ENCODE results near the gene HERC4. TPM values are rescaled to one million over a fixed set of nuclear protein-coding genes. Genes with fewer than 3 reads are reported as not detected.
"Not testable (repeated sequence)": the region's sequence is repeated elsewhere in the genome, so short reads cannot be mapped to it uniquely, and the experiment has no call there.

The HERC4 gene
- total RNA-seq, 1 donor from 2014 or later = 76.1 TPM

DNA sequence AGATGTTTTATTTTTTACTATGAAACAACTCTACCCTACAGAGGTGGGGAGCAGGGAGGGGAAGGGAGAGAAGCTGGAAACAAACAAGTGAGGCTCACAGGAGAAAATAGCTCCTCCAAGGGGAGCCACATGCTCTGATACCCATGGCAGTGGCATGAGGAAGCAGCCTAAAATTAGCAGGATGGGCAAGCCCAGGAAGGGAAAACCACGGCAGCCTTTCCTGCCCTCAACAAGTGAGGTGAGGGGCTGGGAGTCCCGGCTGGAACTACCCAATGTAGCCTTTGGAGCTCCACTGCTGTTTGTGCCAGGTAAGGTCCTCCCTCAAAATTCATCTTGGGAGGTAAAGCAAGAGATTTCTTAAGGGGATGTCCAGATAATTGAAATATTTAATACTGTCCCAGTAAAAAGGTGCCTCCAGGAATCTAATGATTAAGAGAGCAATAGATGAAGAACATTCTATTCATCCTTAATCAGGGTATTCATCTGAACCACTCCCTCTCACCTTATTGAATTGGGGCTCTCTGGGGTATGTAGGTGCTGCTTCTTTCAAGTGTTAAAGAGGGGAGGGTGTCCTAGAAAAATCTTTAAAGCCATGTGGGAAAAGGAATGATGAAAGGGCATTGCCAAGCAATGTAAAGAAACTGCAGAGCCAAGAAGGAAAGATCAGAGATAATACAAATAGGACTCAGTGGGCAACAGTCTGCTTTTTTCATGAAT, 12.8 kb upstream of the HERC4 start:
- DNase-seq = peak; percentile 45

DNA sequence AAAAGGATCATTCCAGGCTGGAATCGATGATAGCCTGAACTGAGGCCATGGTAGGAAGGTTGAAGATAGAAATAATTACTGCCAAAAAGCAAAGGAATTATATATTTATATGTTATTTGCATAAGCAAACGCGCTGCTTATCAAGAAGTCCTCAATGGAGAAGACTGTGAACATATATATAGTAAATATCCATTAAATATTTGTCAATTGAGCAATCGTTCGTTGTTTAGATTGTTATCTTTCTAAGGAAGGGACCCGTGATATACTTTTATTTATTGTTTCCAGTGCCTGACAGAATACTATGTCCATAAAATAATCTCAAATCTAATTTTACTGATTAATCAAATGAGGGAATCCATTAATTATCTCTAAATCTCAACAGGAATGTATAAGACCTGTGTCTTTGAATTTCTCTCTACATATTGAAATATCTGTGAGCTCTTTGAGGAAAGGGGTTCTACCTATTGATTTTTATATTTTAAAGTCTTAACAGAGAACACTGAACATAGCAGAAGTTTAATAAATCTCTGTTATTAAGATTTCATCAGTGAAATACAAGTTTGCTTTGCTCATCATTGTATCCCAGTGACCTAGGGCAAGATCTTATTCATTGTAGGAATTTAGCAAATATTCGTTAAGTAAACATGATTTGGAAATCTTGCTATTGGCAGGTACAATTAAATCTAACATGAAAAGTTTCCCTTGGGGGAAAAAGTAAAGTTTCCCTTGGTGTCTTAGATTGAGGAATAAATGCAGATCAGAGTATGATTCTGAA, 12.0 kb upstream of the HERC4 start:
- DNase-seq = no peak

DNA sequence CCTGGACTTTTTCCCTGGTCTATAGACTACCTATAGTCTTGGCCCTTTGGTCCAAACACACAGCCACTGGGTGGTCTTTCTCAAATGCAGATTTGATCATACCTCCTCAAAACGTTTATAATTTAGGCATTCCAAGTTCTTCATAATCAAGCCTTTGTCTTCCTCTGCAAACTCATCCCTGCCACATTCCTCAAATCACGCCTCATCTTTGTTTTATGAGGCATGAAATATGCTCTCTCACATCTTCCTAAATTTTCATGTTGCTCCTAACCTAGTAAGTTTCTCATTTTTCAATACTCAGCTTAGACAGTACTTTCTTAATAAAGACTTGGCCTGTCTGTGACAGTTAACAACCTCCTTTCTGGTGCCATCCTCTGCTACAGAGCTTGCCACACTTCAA, 10.9 kb upstream of the HERC4 start:
- DNase-seq = no peak

DNA sequence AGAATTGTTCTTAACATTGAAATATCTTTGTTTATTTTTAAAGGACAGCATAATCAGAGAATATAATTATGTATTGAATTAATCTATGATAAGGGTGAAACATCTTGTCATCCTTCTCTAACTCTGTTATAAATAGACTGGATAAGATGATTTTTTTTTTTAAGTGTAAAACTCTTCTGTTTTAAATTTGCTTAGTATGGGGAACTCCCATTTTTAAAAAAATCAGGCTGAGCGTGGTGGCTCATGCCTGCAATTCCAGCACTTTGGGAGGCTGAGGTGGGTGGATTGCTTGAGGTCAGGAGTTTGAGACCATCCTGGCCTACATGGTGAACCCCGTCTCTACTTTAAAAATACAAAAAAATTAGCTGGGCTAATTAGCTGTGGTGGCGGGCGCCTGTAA, 9.4 kb upstream of the HERC4 start:
- DNase-seq = no peak

DNA sequence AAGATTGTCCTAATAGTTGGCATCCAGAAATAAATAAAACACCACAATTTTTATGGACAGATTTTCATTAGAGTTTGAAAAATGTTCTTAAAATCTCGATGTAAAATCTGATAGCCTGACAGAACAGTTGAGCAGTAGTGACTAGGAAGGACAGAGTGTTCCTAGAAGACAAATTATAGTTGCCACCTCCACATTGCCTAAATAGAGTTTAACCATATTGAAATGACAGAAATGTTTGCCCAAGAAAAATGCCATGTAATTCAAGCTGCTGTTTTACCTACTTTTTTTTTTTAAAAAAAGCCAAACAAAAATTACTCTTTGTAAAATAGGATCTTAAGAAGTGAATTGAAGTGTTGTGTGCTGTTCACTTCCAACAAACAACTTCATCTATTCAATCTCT, 8.9 kb upstream of the HERC4 start:
- DNase-seq = no peak

DNA sequence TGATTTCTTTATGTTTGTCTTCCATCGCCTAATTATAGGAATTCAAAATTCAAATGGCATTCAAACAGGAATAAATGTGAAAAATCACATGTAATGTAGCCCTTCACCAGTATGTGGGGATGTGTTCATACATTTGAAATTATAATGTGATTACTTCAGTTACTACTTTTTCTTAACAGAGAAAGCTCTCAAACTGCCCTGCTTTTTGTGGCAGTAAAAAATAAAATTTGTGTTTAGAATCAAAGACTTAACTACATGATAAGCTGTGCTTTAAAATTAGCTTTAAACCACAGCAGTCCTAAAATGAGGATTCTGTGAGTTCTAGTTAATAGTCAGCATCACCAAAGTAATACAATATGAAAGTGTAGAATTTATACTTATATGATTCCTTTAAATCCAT, 7.8 kb upstream of the HERC4 start:
- DNase-seq = peak; percentile 65

DNA sequence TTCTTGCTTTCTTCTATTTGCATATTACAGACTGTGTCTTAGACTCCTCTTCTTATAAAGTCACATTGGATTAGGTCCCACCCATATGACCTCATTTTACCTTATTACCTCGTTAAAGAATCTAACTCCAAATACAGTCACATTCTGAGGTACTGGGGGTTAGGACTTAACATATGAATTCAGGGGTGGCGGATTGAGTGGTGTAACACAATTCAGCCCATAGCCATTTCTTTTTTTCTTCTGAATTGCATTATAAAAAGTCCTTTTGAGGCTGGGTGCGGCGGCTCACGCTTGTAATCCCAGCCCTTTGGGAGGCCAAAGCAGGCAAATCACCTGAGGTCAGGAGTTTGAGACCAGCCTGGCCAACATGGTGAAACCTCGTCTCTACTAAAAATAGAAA, 6.8 kb upstream of the HERC4 start:
- no peak for DNase-seq

DNA sequence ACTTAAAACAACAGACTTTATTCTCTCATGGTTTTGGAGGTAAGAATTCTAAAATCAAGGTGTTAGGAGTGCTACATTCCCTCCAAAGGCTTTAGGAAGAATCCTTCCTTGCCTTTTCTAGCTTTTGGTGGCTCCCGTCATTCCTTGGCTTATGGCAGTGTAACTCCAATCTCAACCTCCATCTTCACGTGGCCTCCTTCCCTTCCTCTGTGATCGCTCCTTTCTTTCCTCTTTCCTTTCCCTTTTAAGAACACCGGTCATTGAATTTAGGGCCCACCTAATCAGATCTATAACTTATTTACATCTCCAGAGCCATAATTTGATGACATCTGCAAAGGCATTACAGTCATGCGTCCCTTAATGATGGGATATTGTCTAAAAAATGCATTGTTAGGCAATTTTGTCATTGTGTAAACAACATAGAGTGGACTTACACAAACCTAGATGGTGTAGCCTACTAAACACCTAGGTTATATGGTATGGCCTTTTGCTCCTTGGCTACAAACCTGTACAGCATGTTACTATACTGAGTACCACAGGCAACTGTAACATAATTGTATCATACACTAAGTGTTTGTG, 5.9 kb upstream of the HERC4 start:
- no peak for DNase-seq

DNA sequence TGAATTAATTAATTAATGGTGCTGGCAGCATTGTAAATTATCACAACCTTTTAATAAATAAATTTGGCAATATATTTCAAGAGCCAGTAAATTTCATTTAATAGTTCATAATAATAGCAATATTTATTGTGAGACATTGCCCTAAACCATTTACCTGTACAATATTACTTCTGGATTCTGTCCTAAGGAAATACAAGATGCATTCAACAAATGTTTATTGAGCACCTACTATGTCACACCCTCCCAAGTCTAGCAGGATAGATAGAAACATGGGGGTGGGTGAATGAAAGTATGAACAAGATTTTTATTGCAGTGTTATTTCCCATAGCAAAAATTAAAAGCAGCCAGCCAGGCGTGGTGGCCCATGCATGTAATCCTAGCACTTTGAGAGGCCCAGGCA, 4.4 kb upstream of the HERC4 start:
- DNase-seq = no peak

DNA sequence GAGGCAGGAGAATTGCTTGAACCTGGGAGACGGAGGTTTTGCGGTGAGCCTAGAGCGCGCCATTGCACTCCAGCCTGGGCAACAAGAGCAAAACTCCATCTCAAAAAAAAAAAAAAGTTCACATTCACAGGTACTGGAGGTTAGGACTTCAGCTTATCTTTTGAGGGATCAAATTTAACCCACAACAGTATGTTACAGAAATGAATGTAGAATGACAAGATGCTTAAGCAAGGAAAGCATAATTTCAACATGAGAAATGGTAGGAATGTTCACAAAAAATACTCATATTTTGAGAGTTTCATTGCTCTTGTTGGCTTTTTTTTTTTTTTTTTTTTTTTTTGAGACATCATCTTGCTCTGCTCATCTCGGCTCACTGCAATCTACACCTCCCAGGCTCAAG, 1.9 kb upstream of the HERC4 start:
- no peak for DNase-seq

DNA sequence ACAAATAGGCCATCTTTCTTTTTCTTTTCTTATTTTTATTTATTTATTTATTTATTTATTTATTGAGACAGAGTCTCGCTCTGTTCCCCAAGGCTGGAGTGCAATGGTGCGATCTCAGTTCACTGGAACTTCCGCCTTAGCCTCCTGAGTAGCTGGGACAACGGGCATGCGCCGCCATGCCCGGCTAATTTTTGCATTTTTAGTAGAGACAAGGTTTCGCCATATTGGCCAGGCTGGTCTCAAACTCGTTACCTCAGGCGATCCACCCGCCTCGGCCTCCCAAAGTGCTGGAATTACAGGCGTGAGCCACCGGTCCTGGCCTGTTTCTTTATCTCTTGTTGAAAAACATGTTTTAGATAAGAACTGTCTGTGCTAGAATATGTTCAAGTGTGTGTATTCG, 998 bp upstream of the HERC4 start:
- not testable (repeated sequence) for DNase-seq

DNA sequence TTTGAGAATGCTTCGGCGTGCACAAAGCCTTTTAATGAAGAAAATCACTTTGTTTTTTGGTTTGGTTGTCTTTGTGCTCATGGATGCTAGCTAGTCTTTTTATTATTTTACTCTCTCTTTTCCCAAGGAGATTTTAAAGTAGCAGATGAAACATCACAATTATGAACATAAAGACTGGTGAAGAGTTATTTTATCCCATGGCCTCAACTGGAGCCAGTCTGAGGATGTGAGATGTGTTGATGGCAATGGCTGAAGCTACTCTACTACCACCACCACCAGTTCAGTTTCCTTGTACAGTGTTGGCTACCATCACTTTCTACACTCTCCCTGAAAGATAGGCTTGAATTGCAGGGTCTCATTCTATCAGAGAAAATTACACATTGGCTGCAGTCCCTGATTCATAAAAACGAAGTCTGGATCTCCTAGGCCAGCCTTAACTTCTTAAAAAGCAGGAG, 494 bp upstream of the HERC4 start:
- no peak for DNase-seq

DNA sequence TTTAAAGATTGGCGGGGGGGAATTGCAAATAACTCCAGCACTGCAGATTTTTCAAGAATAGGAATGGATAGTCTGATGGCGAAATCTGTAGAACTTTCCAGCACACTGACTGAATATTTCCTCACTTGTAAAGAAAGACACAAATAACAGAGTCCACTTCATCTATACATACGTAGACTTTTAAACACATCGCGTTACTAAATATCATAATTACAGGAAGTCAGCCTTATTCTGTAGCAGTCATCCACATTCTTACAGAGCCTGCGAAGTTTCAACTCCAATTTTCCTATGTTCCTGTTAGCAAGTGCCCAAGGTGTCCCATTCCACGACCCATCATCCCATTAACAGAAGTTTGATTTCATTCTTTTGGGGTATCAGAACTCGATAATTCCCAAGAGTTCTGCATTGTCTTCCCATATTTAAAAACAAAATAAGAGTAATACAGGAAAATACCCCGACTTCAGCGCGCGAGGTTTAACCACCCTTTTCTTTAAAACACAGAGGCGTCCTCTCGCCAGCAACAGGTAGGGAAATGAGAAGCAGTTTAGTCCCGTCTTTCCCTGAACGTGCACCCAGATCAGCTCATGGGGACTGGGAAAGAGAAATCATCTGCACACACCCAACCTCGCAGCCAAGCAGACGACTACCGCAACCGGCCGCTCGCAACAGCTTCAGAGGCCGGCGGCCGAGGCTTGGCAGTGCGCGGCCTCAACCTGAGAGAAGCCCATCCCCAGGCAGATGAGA, 880 bp downstream of the HERC4 start:
- peak; percentile 46 for DNase-seq

DNA sequence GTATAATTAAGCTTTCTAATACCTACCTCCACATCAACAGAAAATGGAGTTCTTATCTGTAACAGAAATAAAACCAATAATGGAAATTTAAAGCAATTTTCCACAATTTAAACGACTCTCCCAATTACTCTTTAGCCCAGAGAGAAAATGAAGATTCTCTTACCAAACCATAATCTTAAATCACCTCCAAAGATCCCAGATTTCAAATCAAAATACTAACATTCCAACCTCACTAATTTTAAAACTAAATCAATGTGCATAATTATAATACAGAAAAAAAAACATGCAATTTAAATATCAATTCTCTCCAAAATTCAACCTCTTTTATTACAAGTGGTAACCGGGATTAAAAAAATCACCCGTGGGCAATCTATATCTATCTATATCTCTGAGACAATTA, 1.5 kb downstream of the HERC4 start:
- DNase-seq = no peak

DNA sequence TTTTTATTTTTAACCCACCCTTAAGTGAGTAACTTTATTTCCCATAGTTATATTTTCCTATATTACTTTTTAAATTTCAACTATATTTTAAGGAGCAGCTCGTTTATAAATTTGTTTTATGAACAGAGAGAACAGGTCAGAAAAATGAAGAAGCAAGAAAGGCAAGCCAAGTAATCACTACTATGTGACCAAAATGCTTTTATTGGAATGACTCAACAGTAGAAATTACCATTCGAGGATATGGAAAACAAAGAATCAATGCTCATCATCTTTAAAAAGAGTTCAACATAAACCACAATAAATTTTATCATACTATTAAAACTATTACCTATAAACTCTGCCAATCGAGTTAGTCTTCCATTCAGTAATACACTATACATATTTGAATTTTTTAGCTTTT, 7.6 kb downstream of the HERC4 start:
- DNase-seq = no peak

DNA sequence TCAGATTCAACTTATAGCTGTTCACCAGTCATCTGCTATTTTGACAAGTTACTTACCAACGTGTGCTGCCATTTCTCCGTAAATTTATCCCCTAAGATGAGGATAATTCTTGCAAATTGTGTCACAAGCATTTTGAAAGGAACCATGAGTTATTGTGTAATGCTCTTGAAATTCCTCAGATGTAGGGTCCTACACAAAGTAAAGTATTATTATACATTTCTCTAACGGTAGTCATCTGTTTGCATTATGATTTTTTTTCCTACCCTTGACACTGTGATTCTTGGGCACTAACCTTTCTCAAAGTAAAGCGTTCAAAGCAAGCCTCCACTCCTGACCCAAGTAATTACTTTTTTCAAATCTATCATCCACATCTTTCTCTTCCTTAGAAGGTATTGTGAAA, 8.1 kb downstream of the HERC4 start:
- no peak for DNase-seq

DNA sequence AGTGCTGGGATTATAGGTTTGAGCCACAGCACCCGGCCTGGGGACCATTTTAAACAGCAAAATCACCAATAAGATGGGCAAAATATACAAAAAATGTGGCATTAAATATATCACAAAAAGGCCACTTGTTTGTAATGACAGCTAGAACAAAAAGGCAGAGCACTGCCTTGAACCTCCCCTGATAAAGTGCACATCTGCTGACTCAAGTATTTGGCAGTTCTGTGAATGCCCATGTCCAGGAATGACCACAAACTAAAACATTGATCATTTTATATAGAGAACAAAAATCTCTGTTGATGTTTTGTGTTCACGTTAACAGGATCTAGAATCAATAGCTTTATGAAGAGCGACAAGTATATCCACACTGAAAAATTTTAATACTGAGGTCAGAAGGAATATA, 21.5 kb downstream of the HERC4 start:
- DNase-seq = no peak

DNA sequence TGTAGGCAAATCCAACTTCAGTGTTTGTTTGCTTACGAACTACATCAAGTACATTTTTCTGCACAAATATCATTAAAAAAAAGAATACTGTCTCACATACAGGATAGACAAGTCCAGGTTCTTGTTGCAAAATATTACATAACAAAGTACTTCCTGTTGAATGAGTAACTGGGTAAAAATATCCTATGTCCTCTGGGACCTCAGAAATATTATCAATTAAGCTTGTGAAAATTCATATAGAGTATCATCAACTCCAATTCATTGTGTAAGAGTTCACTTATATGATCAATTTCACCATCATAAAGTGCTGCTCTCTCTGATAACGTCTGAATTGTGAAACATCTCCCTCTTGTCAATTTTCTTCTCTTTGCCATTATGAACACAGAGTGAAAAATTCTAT, 22.6 kb downstream of the HERC4 start:
- DNase-seq = no peak

DNA sequence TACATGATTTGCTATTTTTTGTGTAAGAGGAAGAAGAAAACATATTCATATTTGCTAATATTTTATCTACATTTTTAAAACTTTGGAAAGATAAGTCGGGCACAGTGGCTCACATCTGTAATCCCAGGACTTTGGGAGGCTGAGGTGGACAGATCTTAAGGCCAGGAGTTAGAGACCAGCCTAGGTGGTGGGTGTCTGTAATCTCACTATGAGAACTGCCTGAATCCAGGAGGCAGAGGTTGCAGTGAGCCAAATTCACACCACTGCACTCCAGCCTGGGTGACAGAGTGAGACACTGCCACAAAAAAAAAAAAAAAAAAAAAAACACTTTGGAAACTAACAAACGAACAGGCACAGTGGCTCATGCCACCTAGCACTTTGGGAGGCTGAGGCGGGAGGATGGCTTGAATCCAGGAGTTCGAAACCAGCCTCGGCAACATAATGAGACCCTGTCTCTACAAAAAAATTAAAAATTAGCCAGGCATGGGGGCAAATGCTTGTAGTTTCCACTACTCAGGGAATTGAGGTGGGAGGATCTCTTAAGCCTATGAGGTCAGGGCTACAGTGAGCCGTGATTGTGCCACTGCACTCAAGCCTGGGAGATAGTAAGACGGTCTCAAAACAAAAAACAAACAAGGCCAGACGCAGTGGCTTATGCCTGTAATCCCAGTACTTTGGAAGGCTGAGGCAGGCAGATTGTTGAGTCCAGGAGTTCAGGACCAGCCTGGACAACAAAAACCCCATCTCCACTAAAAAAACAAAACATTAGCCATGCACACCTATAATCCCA, 25.6 kb downstream of the HERC4 start:
- DNase-seq = no peak

DNA sequence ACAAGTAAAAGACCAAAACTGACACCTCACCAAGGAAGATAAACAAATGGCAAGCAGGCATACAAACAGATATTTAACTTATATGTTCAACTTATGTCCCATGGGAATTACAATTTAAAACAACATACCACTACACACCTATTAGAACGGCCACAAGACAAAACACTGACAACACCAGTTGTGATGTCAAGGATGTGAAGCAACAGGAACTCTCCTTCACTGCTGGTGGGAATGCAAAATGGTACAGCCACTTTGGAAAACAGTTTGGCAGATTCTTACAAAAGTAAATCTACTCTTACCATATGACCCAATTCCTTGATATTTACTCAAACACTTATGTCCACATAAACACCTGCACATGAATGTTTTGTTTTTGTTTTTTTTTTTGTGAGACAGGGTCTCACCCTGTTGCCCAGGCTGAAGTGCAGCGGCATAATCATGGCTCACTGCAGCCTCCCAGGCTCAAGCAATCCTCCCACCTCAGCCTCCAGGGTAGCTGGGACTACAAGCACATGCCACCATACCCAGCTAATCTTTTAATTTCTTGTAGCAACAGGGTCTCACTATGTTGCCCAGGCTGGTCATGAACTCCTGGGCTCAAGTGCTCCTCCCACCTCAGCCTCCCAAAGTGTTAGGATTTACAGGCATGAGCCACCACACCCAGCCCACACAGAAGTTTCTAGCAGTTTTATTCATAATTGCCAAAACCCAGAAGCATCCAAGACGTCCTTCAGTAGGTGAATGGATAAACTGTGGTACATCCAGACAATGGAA, 27.3 kb downstream of the HERC4 start:
- no peak for DNase-seq

DNA sequence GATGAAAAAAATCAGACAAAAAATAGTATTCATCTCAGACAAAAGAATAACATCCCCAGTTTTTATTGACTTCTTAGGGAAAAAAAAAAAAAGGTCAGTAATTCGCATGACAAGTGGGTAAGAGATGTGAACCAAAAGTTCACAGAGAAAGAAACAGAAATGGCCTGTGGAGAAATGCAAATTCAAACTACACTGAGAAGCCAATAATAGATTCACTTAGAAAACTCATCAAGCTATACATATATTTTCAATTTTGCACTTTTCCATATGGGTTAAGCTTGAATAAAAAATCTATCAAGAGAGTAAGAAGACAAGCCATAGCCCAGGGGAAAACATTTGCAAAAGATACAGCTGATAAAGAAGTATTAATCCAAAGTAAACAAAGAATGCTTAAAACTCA, 28.0 kb downstream of the HERC4 start:
- DNase-seq = no peak

Data from tongue (tissue), 2 donors.